ENCODE measurements around the gene PCSK4.

DNA sequence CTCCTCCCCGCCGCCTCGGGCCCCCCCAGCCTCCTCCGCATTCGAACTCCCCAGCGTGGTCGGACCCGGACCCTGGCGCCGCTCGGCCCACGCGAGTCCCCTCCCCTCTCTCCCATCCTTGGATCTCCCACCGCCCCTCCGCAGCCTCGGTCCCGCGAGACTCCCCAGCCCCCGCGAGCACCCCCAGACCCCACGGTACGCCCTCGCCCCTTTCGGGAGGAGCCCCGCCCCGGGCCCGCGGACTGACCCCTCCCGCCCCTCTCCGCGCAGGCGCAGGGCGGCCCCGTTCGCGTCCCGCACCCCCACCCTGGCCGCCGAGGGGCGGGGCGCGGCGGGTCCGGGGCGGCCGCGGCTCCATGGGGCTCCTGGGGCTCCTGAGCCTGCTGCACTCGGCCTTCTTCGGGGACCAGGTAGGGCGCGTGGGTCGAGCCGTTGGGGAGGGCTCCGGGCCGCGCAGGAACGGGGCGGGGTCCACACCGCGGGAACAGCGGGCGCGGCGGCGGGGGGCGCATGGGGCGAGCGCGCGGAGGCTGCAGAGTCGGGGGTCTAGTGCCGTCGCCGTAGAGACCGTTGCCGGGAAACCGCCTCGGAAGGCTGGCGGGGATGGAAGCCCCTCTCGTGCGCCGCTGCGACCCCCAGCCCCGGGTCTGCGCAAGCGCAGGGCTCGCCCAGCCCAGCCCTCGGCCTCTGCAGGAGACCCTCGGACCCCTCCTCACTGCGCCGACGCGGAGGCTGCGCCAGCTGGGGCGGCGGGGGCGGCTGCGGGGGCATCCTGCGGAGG, 44.0 kb downstream of the PCSK4 start:
- TF ChIP-seq POLR2A (IDR thresholded peaks at IDR 0.05; ENCODE audit: low read length): no peak
- no peak for TF ChIP-seq GATA1 (IDR thresholded peaks at IDR 0.05; ENCODE audit: low read depth, low read length)

Data from erythroblast (primary cell).